CD14-positive monocyte (primary cell): ENCODE data around the gene LTBP1. TPM values are rescaled to one million over a fixed set of nuclear protein-coding genes. Genes with fewer than 3 reads are reported as not detected.

Source experiments
- DNase-seq, 3 donors: peaks; one replicate each; pipeline ENCODE4 v3.0.0-alpha.2; 2011 to 2022
- H2AFZ ChIP-seq: 2 replicates; pipeline ENCODE4 v1.6.0; 2012; ENCODE audit warnings: mild to moderate bottlenecking, low read depth, low read length, inconsistent platforms; ENCODE audit not compliant: insufficient read depth, poor library complexity, severe bottlenecking
- H3K27ac ChIP-seq, 2 donors: 1 replicate in 1 of 2; 2 replicates in 1 of 2; pipeline ENCODE4 v1.5.1; 2012 to 2013; ENCODE audit warnings: low read length in 2 of 2, control low read depth in 1 of 2, inconsistent platforms in 1 of 2, low read depth in 1 of 2, mild to moderate bottlenecking in 1 of 2
- H3K27me3 ChIP-seq, 2 donors: one replicate each; pipeline versions ENCODE4 v1.6.0 to v1.6.1; 2011 to 2013; ENCODE audit warnings: low read length in 2 of 2; ENCODE audit not compliant: control insufficient read depth in 2 of 2, insufficient read depth in 2 of 2
- H3K36me3 ChIP-seq, 2 donors: replicated peaks in 1 of 2; 1 replicate in 1 of 2; 2 replicates in 1 of 2; pipeline versions ENCODE4 v1.5.1 to v1.6.1; 2012 to 2013; ENCODE audit warnings: low read length in 2 of 2, control low read depth in 1 of 2, inconsistent platforms in 1 of 2, mild to moderate bottlenecking in 1 of 2; ENCODE audit not compliant: insufficient read depth in 2 of 2, control insufficient read depth in 1 of 2
- H3K4me1 ChIP-seq, 2 donors: 1 replicate in 1 of 2; 2 replicates in 1 of 2; pipeline versions ENCODE4 v1.5.1 to v1.6.1; 2012 to 2013; ENCODE audit warnings: low read length in 2 of 2, control low read depth in 1 of 2, inconsistent platforms in 1 of 2, mild to moderate bottlenecking in 1 of 2, moderate library complexity in 1 of 2; ENCODE audit not compliant: insufficient read depth in 2 of 2, control insufficient read depth in 1 of 2
- H3K4me2 ChIP-seq: replicated peaks from 2 replicates; pipeline ENCODE3; 2012; ENCODE audit warnings: low read length, moderate library complexity, mild to moderate bottlenecking; ENCODE audit not compliant: poor library complexity, severe bottlenecking; ENCODE audit errors: extremely low read depth
- H3K4me3 ChIP-seq, 3 experiments: fragments of 200-600 bp in 1 of 3; sonication (generic) in 1 of 3; replicated peaks in 1 of 3; 1 replicate in 2 of 3; 2 replicates in 1 of 3; pipeline ENCODE4 v1.5.1; 2011 to 2013; ENCODE audit warnings: low read length in 3 of 3, mild to moderate bottlenecking in 3 of 3, control low read depth in 2 of 3, low read depth in 2 of 3, inconsistent platforms in 1 of 3, moderate library complexity in 1 of 3
- H3K79me2 ChIP-seq: 2 replicates; pipeline ENCODE4 v1.6.0; 2012; ENCODE audit warnings: mild to moderate bottlenecking, control low read depth, inconsistent platforms, low read length, moderate library complexity; ENCODE audit not compliant: insufficient read depth
- H3K9ac ChIP-seq: 2 replicates; pipeline ENCODE4 v1.6.0; 2017; ENCODE audit warnings: low read length, mild to moderate bottlenecking; ENCODE audit not compliant: insufficient read depth, poor library complexity, severe bottlenecking
- H3K9me3 ChIP-seq, 2 donors: replicated peaks in 1 of 2; 1 replicate in 1 of 2; 2 replicates in 1 of 2; pipeline versions ENCODE4 v1.5.1 to v1.6.1; 2012 to 2013; ENCODE audit warnings: low read length in 2 of 2, control low read depth in 1 of 2; ENCODE audit not compliant: control insufficient read depth in 1 of 2, insufficient read depth in 1 of 2
- H4K20me1 ChIP-seq: 2 replicates; pipeline ENCODE4 v1.6.0; 2012; ENCODE audit warnings: mild to moderate bottlenecking, low read length, control low read depth, moderate library complexity; ENCODE audit not compliant: insufficient read depth
- H3K27ac Mint-ChIP-seq, 7 donors: one replicate each; pipeline ENCODE4 v1.8.0; 2020; ENCODE audit warnings: mild to moderate bottlenecking in 7 of 7, mixed read lengths in 7 of 7, moderate library complexity in 6 of 7, inconsistent platforms in 2 of 7
- H3K27me3 Mint-ChIP-seq, 3 donors: one replicate each; pipeline ENCODE4 v1.8.0; 2021 to 2022; ENCODE audit warnings: low read depth in 3 of 3, mild to moderate bottlenecking in 3 of 3, mixed read lengths in 3 of 3, moderate library complexity in 3 of 3, inconsistent platforms in 1 of 3
- H3K36me3 Mint-ChIP-seq, 2 donors: one replicate each; pipeline ENCODE4 v1.8.0; 2020; ENCODE audit warnings: mixed read lengths in 2 of 2, inconsistent platforms in 1 of 2, mild to moderate bottlenecking in 1 of 2
- H3K4me1 Mint-ChIP-seq: one replicate; pipeline ENCODE4 v1.8.0; 2020; ENCODE audit warnings: mild to moderate bottlenecking, mixed read lengths
- H3K4me3 Mint-ChIP-seq, 2 donors: one replicate each; pipeline ENCODE4 v1.8.0; 2020; ENCODE audit warnings: mild to moderate bottlenecking in 2 of 2, mixed read lengths in 2 of 2, moderate library complexity in 1 of 2
- H3K9me3 Mint-ChIP-seq, 7 donors: one replicate each; pipeline ENCODE4 v1.8.0; 2020 to 2022; ENCODE audit warnings: mixed read lengths in 7 of 7, mild to moderate bottlenecking in 6 of 7, moderate library complexity in 6 of 7, inconsistent platforms in 2 of 7
- WGBS: methylation state at CpG from one replicate; pipeline ENCODE4 v1.1.5; 2013; ENCODE audit warnings: missing lambda C conversion rate; ENCODE audit not compliant: insufficient coverage; 5-methylcytosine and 5-hydroxymethylcytosine counted together
- intact Hi-C, 2 donors: fragments of 100-400 bp; cut with micrococcal nuclease; formaldehyde crosslinking; loops; one replicate each; pipeline versions ENCODE4 v1.15.0 to v1.15.1; 2023
- polyA plus RNA-seq, 3 donors: library from polyadenylated mRNA; depleted of rRNA in 1 of 3; unstranded in 2 of 3; stranded (reverse) in 1 of 3; fragments of 300-500 nt in 2 of 3; fragments of >200 nt in 1 of 3; fragmentation: Illumina TruSeq in 2 of 3; gene quantifications; 1 replicate in 2 of 3; 2 replicates in 1 of 3; pipeline ENCODE4 v1.2.3, GENCODE V29; 2012 to 2021
- TF ChIP-seq, protein P1 (sequence below): fragments of 200-600 bp; IDR thresholded peaks from one replicate; pipeline ENCODE4 v1.8.0; 2022; ENCODE audit warnings: antibody characterized with exemption, mild to moderate bottlenecking

LTBP1 gene
- polyA plus RNA-seq, 3 donors, result 0.18 to 0.24 TPM; not detected in 1

DNA sequence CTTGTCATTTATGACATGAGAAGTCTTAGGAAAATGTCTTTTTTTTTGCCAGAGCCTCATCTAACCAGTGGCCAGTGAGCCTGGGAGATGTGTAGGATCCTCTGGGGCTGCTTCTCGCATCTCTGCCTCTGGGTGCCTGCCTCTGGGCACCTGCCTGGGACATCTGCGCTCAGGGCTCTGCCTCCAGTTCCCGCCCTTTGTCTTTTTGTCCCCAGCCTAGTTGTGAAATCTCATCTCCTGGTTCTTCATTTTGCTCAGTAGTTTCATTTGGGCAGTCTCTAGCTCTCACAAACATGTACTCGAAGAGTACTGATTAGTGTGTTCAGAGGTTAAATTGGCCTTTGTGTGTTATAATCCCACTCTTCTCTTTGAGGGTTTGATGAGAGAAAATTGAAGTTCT, 92.0 kb downstream of the LTBP1 start:
- H3K36me3 Mint-ChIP-seq, result no peaks in the 10 kb centered on the region
- H3K36me3 ChIP-seq, result no peaks in the 10 kb centered on the region
- H3K9me3 Mint-ChIP-seq, result no peaks in the 10 kb centered on the region
- no peak overlapping the region for H3K27ac Mint-ChIP-seq
- H3K9ac ChIP-seq, result no peak overlapping the region
- peaks cover 2% of the 10 kb centered on the region for H3K4me1 Mint-ChIP-seq
- H3K27me3 Mint-ChIP-seq, result no peaks in the 10 kb centered on the region
- H3K9me3 ChIP-seq, result no peaks in the 10 kb centered on the region
- no peak overlapping the region for H3K4me3 ChIP-seq
- TF ChIP-seq, protein P1, sequence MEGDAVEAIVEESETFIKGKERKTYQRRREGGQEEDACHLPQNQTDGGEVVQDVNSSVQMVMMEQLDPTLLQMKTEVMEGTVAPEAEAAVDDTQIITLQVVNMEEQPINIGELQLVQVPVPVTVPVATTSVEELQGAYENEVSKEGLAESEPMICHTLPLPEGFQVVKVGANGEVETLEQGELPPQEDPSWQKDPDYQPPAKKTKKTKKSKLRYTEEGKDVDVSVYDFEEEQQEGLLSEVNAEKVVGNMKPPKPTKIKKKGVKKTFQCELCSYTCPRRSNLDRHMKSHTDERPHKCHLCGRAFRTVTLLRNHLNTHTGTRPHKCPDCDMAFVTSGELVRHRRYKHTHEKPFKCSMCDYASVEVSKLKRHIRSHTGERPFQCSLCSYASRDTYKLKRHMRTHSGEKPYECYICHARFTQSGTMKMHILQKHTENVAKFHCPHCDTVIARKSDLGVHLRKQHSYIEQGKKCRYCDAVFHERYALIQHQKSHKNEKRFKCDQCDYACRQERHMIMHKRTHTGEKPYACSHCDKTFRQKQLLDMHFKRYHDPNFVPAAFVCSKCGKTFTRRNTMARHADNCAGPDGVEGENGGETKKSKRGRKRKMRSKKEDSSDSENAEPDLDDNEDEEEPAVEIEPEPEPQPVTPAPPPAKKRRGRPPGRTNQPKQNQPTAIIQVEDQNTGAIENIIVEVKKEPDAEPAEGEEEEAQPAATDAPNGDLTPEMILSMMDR, result no peak
- H2AFZ ChIP-seq, result no peak overlapping the region
- H3K27ac ChIP-seq, result no peak overlapping the region
- no peaks in the 10 kb centered on the region for H3K27me3 ChIP-seq
- intact Hi-C loops, result no loop called here
- no peak for DNase-seq
- H4K20me1 ChIP-seq, result no peaks in the 10 kb centered on the region
- 58% methylated on average over 2 of the region's 4 CpGs for WGBS
- H3K4me3 Mint-ChIP-seq, result no peak overlapping the region
- no peaks in the 10 kb centered on the region for H3K79me2 ChIP-seq
- no peaks in the 10 kb centered on the region for H3K4me1 ChIP-seq
- H3K4me2 ChIP-seq, result no peak overlapping the region

DNA sequence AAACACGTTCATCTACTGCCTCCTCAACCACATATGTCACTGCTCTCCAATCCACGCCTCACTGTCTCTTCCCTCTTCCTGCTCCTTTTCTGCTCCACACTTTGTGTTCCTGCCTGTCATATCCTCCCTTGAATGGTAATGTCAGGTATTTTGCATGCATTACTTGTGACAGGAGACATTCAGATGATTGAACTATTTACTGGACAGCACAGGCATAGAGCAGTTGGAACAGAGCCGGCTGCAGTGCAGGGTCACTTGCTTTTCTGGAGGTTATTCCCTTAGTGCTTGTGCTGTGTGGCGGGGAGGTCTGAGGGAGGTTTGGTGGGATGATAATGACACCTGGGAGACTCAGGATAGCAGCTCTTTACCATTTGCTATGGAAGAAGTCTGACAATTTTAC, 93.8 kb downstream of the LTBP1 start:
- Histone ChIP-seq H3K4me2 (no peak overlapping the region), H3K27ac (no peak overlapping the region), H3K27me3 (no peaks in the 10 kb centered on the region), H4K20me1 (no peaks in the 10 kb centered on the region), H3K9me3 (no peaks in the 10 kb centered on the region), H2AFZ (no peak overlapping the region), H3K4me1 (no peaks in the 10 kb centered on the region), H3K4me3 (no peak overlapping the region), H3K79me2 (no peaks in the 10 kb centered on the region), H3K36me3 (no peaks in the 10 kb centered on the region), H3K9ac (no peak overlapping the region)
- no peak overlapping the region for H3K27ac Mint-ChIP-seq
- H3K4me3 Mint-ChIP-seq, result no peak overlapping the region
- no peaks in the 10 kb centered on the region for H3K27me3 Mint-ChIP-seq
- peaks cover 0 to 1% (median 0%) of the 10 kb centered on the region in 7 donors for H3K9me3 Mint-ChIP-seq
- 93% methylated on average over 3 of the region's 4 CpGs for WGBS
- no peak for DNase-seq
- H3K36me3 Mint-ChIP-seq, result no peaks in the 10 kb centered on the region
- intact Hi-C loops, result no loop called here
- H3K4me1 Mint-ChIP-seq, result peaks cover 2% of the 10 kb centered on the region
- TF ChIP-seq, protein P1, result no peak
